ENCODE measurements around the gene SYAP1. TPM values are rescaled to one million over a fixed set of nuclear protein-coding genes. Genes with fewer than 3 reads are reported as not detected.

SYAP1 gene
- total and polyA plus RNA-seq, 2 of the 8 experiments (the other 6 are each of a cell fraction or from before 2014, with no cell fraction given), result 2.9 to 20.3 TPM

DNA sequence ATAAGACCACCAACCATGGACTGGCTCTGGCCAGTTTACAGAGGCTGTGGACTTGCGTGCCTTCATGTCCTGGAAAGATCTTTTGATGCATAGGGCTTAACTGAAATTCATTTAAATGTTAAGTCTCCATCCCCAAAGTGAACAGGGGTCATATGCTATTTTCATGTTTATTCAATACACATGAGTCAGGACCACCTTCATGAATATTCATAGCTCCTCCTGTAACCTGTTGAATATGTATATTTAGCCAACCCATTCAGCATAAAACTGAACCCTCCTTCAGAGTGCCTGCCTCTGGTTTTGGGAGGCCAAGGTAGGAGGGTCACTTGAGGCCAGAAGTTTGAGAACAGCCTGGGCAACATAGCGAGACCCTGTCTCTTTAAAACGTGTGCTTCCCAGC, 14.0 kb upstream of the SYAP1 start (continued):
- no peak for TF ChIP-seq CHD1 (IDR thresholded peaks at IDR 0.05; ENCODE audit: low read depth, low read length)
- TF ChIP-seq SIN3A (conservative IDR thresholded peaks at IDR 0.05 in 1 of 2, IDR thresholded peaks at IDR 0.05 in 1 of 2; ENCODE audit: low read depth in 1 of 2, low read length in 2 of 2), result no peak
- TF ChIP-seq, protein P1, sequence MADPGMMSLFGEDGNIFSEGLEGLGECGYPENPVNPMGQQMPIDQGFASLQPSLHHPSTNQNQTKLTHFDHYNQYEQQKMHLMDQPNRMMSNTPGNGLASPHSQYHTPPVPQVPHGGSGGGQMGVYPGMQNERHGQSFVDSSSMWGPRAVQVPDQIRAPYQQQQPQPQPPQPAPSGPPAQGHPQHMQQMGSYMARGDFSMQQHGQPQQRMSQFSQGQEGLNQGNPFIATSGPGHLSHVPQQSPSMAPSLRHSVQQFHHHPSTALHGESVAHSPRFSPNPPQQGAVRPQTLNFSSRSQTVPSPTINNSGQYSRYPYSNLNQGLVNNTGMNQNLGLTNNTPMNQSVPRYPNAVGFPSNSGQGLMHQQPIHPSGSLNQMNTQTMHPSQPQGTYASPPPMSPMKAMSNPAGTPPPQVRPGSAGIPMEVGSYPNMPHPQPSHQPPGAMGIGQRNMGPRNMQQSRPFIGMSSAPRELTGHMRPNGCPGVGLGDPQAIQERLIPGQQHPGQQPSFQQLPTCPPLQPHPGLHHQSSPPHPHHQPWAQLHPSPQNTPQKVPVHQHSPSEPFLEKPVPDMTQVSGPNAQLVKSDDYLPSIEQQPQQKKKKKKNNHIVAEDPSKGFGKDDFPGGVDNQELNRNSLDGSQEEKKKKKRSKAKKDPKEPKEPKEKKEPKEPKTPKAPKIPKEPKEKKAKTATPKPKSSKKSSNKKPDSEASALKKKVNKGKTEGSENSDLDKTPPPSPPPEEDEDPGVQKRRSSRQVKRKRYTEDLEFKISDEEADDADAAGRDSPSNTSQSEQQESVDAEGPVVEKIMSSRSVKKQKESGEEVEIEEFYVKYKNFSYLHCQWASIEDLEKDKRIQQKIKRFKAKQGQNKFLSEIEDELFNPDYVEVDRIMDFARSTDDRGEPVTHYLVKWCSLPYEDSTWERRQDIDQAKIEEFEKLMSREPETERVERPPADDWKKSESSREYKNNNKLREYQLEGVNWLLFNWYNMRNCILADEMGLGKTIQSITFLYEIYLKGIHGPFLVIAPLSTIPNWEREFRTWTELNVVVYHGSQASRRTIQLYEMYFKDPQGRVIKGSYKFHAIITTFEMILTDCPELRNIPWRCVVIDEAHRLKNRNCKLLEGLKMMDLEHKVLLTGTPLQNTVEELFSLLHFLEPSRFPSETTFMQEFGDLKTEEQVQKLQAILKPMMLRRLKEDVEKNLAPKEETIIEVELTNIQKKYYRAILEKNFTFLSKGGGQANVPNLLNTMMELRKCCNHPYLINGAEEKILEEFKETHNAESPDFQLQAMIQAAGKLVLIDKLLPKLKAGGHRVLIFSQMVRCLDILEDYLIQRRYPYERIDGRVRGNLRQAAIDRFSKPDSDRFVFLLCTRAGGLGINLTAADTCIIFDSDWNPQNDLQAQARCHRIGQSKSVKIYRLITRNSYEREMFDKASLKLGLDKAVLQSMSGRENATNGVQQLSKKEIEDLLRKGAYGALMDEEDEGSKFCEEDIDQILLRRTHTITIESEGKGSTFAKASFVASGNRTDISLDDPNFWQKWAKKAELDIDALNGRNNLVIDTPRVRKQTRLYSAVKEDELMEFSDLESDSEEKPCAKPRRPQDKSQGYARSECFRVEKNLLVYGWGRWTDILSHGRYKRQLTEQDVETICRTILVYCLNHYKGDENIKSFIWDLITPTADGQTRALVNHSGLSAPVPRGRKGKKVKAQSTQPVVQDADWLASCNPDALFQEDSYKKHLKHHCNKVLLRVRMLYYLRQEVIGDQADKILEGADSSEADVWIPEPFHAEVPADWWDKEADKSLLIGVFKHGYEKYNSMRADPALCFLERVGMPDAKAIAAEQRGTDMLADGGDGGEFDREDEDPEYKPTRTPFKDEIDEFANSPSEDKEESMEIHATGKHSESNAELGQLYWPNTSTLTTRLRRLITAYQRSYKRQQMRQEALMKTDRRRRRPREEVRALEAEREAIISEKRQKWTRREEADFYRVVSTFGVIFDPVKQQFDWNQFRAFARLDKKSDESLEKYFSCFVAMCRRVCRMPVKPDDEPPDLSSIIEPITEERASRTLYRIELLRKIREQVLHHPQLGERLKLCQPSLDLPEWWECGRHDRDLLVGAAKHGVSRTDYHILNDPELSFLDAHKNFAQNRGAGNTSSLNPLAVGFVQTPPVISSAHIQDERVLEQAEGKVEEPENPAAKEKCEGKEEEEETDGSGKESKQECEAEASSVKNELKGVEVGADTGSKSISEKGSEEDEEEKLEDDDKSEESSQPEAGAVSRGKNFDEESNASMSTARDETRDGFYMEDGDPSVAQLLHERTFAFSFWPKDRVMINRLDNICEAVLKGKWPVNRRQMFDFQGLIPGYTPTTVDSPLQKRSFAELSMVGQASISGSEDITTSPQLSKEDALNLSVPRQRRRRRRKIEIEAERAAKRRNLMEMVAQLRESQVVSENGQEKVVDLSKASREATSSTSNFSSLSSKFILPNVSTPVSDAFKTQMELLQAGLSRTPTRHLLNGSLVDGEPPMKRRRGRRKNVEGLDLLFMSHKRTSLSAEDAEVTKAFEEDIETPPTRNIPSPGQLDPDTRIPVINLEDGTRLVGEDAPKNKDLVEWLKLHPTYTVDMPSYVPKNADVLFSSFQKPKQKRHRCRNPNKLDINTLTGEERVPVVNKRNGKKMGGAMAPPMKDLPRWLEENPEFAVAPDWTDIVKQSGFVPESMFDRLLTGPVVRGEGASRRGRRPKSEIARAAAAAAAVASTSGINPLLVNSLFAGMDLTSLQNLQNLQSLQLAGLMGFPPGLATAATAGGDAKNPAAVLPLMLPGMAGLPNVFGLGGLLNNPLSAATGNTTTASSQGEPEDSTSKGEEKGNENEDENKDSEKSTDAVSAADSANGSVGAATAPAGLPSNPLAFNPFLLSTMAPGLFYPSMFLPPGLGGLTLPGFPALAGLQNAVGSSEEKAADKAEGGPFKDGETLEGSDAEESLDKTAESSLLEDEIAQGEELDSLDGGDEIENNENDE (IDR thresholded peaks at IDR 0.05; ENCODE audit: insufficient replicate concordance, low read length), result no peak
- TF ChIP-seq TEAD4 (IDR thresholded peaks at IDR 0.05; ENCODE audit: low read depth, low read length), result no peak
- no peak for TF ChIP-seq POLR2AphosphoS5 (IDR thresholded peaks at IDR 0.05; ENCODE audit: low read depth, low read length)
- no peak for TF ChIP-seq TAF1 (IDR thresholded peaks at IDR 0.05; ENCODE audit: low read depth, low read length)
- no peak for TF ChIP-seq RNF2 (IDR thresholded peaks at IDR 0.05; ENCODE audit: borderline replicate concordance, low read depth, low read length, missing control alignments, poor library complexity, severe bottlenecking)
- TF ChIP-seq EGR1 (IDR thresholded peaks at IDR 0.05; ENCODE audit: borderline replicate concordance, low read depth, low read length), result no peak
